K562 (cell line): Measurements from ENCODE around the gene PSEN1. TPM values are rescaled to one million over a fixed set of nuclear protein-coding genes. Genes with fewer than 3 reads are reported as not detected.

ENCODE experiments used
- ATAC-seq: fragments of 200-7000 bp; cut with Tn5 transposase; 3 replicates; pipeline ENCODE4 v1.9.1; 2020; ENCODE audit warnings: moderate library complexity
- BruUV-seq: library from RNA; stranded (reverse); fragments of 400-500 nt; replicated peaks from 2 replicates; lab custom pipeline; 2021; lab: Mats Ljungman, UMichigan
- CTCF ChIA-PET: fragments of 300-600 bp; formaldehyde crosslinking; extraction: SDS; loops from one replicate; lab custom pipeline; 2021; ENCODE audit warnings: low intra/inter-chr PET ratio; lab: Yijun Ruan, JAX
- POLR2A ChIA-PET: fragments of 300-600, 350-650 bp; sonication (Branson Sonifier 250); formaldehyde crosslinking; extraction: SDS; loops from one replicate; lab custom pipeline; 2021; ENCODE audit warnings: antibody characterized with exemption, inconsistent platforms; lab: Yijun Ruan, JAX
- DNase-seq, 4 experiments: peaks; one replicate each; pipeline versions ENCODE4 v3.0.0 to v3.0.0-alpha.2; 2011 to 2018; ENCODE audit warnings: low spot score in 3 of 4, mixed read lengths in 3 of 4; ENCODE audit errors: extremely low read depth in 1 of 4
- FAIRE-seq: peaks from 2 replicates; lab custom pipeline; 2011; peaks lifted over from hg19 to GRCh38; lab: Jason Lieb, UNC
- H2AFZ ChIP-seq: 2 replicates; pipeline ENCODE4 v1.6.0; 2011; ENCODE audit warnings: low read depth, low read length, control low read depth, inconsistent platforms
- H3K27ac ChIP-seq: fragments of 200-600 bp; 3 replicates; pipeline ENCODE4 v1.8.0; 2011; ENCODE audit warnings: low read depth, mild to moderate bottlenecking, control low read depth, inconsistent platforms, low read length, moderate library complexity, mixed read lengths; ENCODE audit errors: extremely low read depth
- H3K27me3 ChIP-seq, 2 experiments: fragments of 300-600 bp in 1 of 2; 2 replicates in 1 of 2; 3 replicates in 1 of 2; pipeline versions ENCODE4 v1.6.0 to v1.8.0; 2011; ENCODE audit warnings: inconsistent platforms in 2 of 2, low read length in 2 of 2, mild to moderate bottlenecking in 1 of 2, mixed read lengths in 1 of 2, moderate library complexity in 1 of 2; ENCODE audit not compliant: control insufficient read depth in 2 of 2, insufficient read depth in 2 of 2
- H3K36me3 ChIP-seq: fragments of 300-600 bp; 3 replicates; pipeline ENCODE4 v1.8.0; 2011; ENCODE audit warnings: mild to moderate bottlenecking, low read length, inconsistent platforms; ENCODE audit not compliant: control insufficient read depth, insufficient read depth
- H3K4me1 ChIP-seq, 2 experiments: fragments of 200-600 bp in 1 of 2; replicated peaks in 1 of 2; 2 replicates in 1 of 2; 3 replicates in 1 of 2; pipeline versions ENCODE4 v1.5.1 to v1.8.0; 2011; ENCODE audit warnings: inconsistent platforms in 2 of 2, low read length in 2 of 2, mild to moderate bottlenecking in 1 of 2, mixed read lengths in 1 of 2, moderate library complexity in 1 of 2; ENCODE audit not compliant: control insufficient read depth in 2 of 2, insufficient read depth in 2 of 2
- H3K4me2 ChIP-seq: 2 replicates; pipeline ENCODE4 v1.6.1; 2011; ENCODE audit warnings: low read length, control low read depth, inconsistent platforms, mixed read lengths; ENCODE audit not compliant: insufficient read depth
- H3K4me3 ChIP-seq: fragments of 200-600 bp; sonication (generic), shearing (Covaris generic); 2 replicates; pipeline ENCODE4 v1.5.1; 2016; ENCODE audit warnings: control low read depth, inconsistent platforms
- H3K79me2 ChIP-seq: fragments of 200-600 bp; 3 replicates; pipeline ENCODE4 v1.8.0; 2011; ENCODE audit warnings: low read length, inconsistent platforms; ENCODE audit not compliant: control insufficient read depth, insufficient read depth
- H3K9ac ChIP-seq, 2 experiments: 2 replicates each; pipeline versions ENCODE4 v1.6.0 to v1.6.1; 2011; ENCODE audit warnings: low read depth in 2 of 2, low read length in 2 of 2, control low read depth in 1 of 2, inconsistent platforms in 1 of 2, mild to moderate bottlenecking in 1 of 2, mixed read lengths in 1 of 2; ENCODE audit not compliant: insufficient read depth in 1 of 2
- H3K9me1 ChIP-seq: one replicate; pipeline ENCODE4 v1.6.0; 2011; ENCODE audit warnings: inconsistent platforms, mild to moderate bottlenecking, low read length, moderate library complexity; ENCODE audit not compliant: control insufficient read depth, insufficient read depth
- H3K9me3 ChIP-seq: replicated peaks from 2 replicates; pipeline ENCODE4 v1.5.1; 2011; ENCODE audit warnings: low read depth, low read length, inconsistent platforms; ENCODE audit not compliant: control insufficient read depth, insufficient read depth
- H4K20me1 ChIP-seq: replicated peaks from 2 replicates; pipeline ENCODE4 v1.6.1; 2011; ENCODE audit warnings: low read length, inconsistent platforms, mixed read lengths; ENCODE audit not compliant: control insufficient read depth, insufficient read depth
- BMI1 ChIP-seq: fragments of 150-350 bp; IDR thresholded peaks from 2 replicates; pipeline ENCODE4 v1.6.1; 2014; ENCODE audit warnings: low read length
- EP300 ChIP-seq: IDR thresholded peaks from 2 replicates; pipeline ENCODE4 v1.6.1; 2012; ENCODE audit warnings: low read length, improper control_type of control experiment
- HEY1 ChIP-seq: fragments of 250-450 bp; sonication (Bioruptor Pico); IDR thresholded peaks from 2 replicates; pipeline ENCODE4 v1.5.0; 2020; ENCODE audit warnings: mild to moderate bottlenecking, moderate library complexity, borderline replicate concordance
- KAT7 ChIP-seq: sonication (generic); formaldehyde crosslinking; IDR thresholded peaks from 2 replicates; pipeline ENCODE4 v1.8.0; 2022; ENCODE audit warnings: missing genetic modification reagents, mild to moderate bottlenecking, borderline replicate concordance
- KLF13 ChIP-seq: fragments of 450-650 bp; IDR thresholded peaks from 2 replicates; pipeline ENCODE4 v1.6.1; 2016; ENCODE audit warnings: missing genetic modification characterization, low read depth, mild to moderate bottlenecking, missing compliant biosample characterization, moderate library complexity, borderline replicate concordance
- KLF6 ChIP-seq: fragments of 250-450 bp; sonication (Bioruptor Pico); IDR thresholded peaks from 2 replicates; pipeline ENCODE4 v1.4.0; 2020; ENCODE audit warnings: mild to moderate bottlenecking, moderate library complexity, borderline replicate concordance
- MYC ChIP-seq, 2 experiments: fragments of 250-450 bp in 1 of 2; sonication (Bioruptor Pico) in 1 of 2; IDR thresholded peaks; 2 replicates each; pipeline versions ENCODE4 v1.5.1 to v1.6.1; 2012 to 2021; ENCODE audit warnings: low read depth in 2 of 2, borderline replicate concordance in 1 of 2, improper control_type of control experiment in 1 of 2, low read length in 1 of 2, mild to moderate bottlenecking in 1 of 2, moderate library complexity in 1 of 2
- NCOA6 ChIP-seq: fragments of 450-650 bp; IDR thresholded peaks from 2 replicates; pipeline ENCODE4 v1.6.1; 2017; ENCODE audit warnings: mild to moderate bottlenecking
- NR2C2 ChIP-seq, 2 experiments: fragments of 200-800 bp in 1 of 2; sonication (Bioruptor generic) in 1 of 2; sonication (generic) in 1 of 2; formaldehyde crosslinking in 1 of 2; IDR thresholded peaks; 2 replicates each; pipeline versions ENCODE4 v1.6.1 to v1.8.0; 2016 to 2022; ENCODE audit warnings: mild to moderate bottlenecking in 1 of 2, missing compliant biosample characterization in 1 of 2, missing genetic modification characterization in 1 of 2, missing genetic modification reagents in 1 of 2
- POLR2A ChIP-seq: fragments of 450-650 bp; conservative IDR thresholded peaks from 2 replicates; pipeline ENCODE4 v1.6.1; 2016
- RHOXF2B ChIP-seq: fragments of 250-450 bp; sonication (Bioruptor Pico); conservative IDR thresholded peaks from 2 replicates; pipeline ENCODE4 v1.5.1; 2021
- SPI1 ChIP-seq: IDR thresholded peaks from 2 replicates; pipeline ENCODE4 v1.6.1; 2011; ENCODE audit warnings: low read depth, low read length, control low read depth, borderline replicate concordance
- TBP ChIP-seq: optimal IDR thresholded peaks from 2 replicates; pipeline ENCODE3; 2011; ENCODE audit warnings: low read depth, low read length, improper control_type of control experiment
- TRIM24 ChIP-seq, 2 experiments: fragments of 450-650 bp; IDR thresholded peaks; 2 replicates each; pipeline ENCODE4 v1.6.1; 2016
- WGBS: fragments of 100-300 bp; shearing (Covaris generic); methylation state at CpG from one replicate; pipeline ENCODE4 v1.1.6; 2016; ENCODE audit warnings: low coverage, mixed read lengths; ENCODE audit not compliant: insufficient coverage; ENCODE audit errors: missing lambda C conversion rate; 5-methylcytosine and 5-hydroxymethylcytosine counted together
- in situ Hi-C: fragments of 300-500 bp; cut with MboI; formaldehyde crosslinking; loops from 4 replicates; pipeline ENCODE4 v1.15.0; 2018; ENCODE audit warnings: inconsistent platforms, mixed read lengths
- intact Hi-C: fragments of 100-400 bp; cut with micrococcal nuclease; formaldehyde crosslinking; loops from 2 replicates; pipeline ENCODE4 v1.14.2; 2022
- polyA plus RNA-seq, 8 experiments: library from polyadenylated mRNA; depleted of rRNA in 4 of 8; stranded (reverse) in 5 of 8; unstranded in 3 of 8; fragments of >200 nt; fragmentation: Nextera tagmentation in 2 of 8; fragmentation: Illumina TruSeq in 1 of 8; extraction: Ambion mirVana in 2 of 8; extraction: Trizol in 1 of 8; gene quantifications; 2 replicates each; pipeline versions ENCODE4 v1.2.1 to v1.2.3, GENCODE V29; 2011 to 2014; ENCODE audit warnings: inconsistent platforms in 1 of 8, missing spikeins in 1 of 8
- total RNA-seq, 7 experiments: library from RNA; depleted of rRNA in 6 of 7; stranded (reverse); fragments of >200 nt in 6 of 7; fragmentation: Illumina TruSeq in 2 of 7; extraction: Trizol in 2 of 7; gene quantifications; 2 replicates each; pipeline versions ENCODE4 v1.2.1 to v1.2.3, GENCODE V29; 2011 to 2021; ENCODE audit warnings: low replicate concordance in 1 of 7
- TF ChIP-seq, protein P1 (sequence below), 2 experiments: fragments of 450-650 bp; conservative IDR thresholded peaks; 2 replicates each; pipeline ENCODE4 v1.6.1; 2017; ENCODE audit warnings: mild to moderate bottlenecking in 2 of 2, moderate library complexity in 2 of 2

PSEN1 gene
- total and polyA plus RNA-seq, 9 of the 15 experiments (the other 6 are each of a cell fraction or from before 2014, with no cell fraction given) = 6.5 to 25.2 (median 14.3) TPM

DNA sequence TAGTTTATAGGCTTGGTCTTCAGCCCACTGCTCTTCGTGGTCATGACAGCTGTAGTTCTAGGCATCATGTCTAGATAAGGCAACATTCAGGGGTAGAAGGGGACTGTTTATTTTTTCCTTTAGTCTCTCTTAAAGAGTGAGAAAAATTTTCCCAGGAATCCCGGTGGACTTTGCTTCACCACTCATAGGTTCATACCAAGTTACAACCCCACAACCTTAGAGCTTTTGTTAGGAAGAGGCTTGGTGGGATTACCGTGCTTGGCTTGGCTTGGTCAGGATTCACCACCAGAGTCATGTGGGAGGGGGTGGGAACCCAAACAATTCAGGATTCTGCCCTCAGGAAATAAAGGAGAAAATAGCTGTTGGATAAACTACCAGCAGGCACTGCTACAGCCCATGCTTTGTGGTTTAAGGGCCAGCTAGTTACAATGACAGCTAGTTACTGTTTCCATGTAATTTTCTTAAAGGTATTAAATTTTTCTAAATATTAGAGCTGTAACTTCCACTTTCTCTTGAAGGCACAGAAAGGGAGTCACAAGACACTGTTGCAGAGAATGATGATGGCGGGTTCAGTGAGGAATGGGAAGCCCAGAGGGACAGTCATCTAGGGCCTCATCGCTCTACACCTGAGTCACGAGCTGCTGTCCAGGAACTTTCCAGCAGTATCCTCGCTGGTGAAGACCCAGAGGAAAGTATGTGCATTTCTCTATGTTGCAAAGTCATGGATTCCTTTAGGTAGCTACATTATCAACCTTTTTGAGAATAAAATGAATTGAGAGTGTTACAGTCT, 75.1 kb downstream of the PSEN1 start:
- ATAC-seq = no peak
- H3K27me3 ChIP-seq = no peaks in the 10 kb centered on the region
- WGBS = 87% methylated on average over 5 of the region's 7 CpGs
- H3K4me3 ChIP-seq = no peak overlapping the region
- no peaks in the 10 kb centered on the region for H3K9me1 ChIP-seq
- H3K4me1 ChIP-seq = no peaks in the 10 kb centered on the region
- no peak overlapping the region for H3K27ac ChIP-seq
- no peak overlapping the region for H2AFZ ChIP-seq
- intact Hi-C loops = no loop called here
- BruUV-seq = no TSS peak
- FAIRE-seq = no peak
- peaks cover 38% of the 10 kb centered on the region; the same call in 2 of the 3 replicates for H3K36me3 ChIP-seq
- in situ Hi-C loops = no loop called here
- POLR2A ChIA-PET = interaction anchor here (0.6 to 0.8 kb wide), 2 partner anchors 29 to 81 kb away, joined by 3 read pairs; no protein-coding TSS in a partner anchor
- H3K79me2 ChIP-seq = no peaks in the 10 kb centered on the region
- TF ChIP-seq TRIM24 (IDR thresholded peaks at IDR 0.05) = no peak
- TF ChIP-seq HEY1 (CRISPR knock-in tag) = no peak
- TF ChIP-seq MYC (IDR thresholded peaks at IDR 0.05; ENCODE audit: low read depth, low read length) = no peak
- TF ChIP-seq MYC (CRISPR knock-in tag; IDR thresholded peaks at IDR 0.05; ENCODE audit: borderline replicate concordance, low read depth) = no peak
- TF ChIP-seq TBP = no peak
- no peak for TF ChIP-seq NR2C2 (CRISPR knock-in tag; IDR thresholded peaks at IDR 0.05)
- no peak for TF ChIP-seq NR2C2 (tag; IDR thresholded peaks at IDR 0.05)
- no peak for TF ChIP-seq RHOXF2B (CRISPR knock-in tag)
- TF ChIP-seq SPI1 = no peak
- no peak for TF ChIP-seq POLR2A
- TF ChIP-seq EP300 = no peak
- no peak for TF ChIP-seq KLF13 (tag)
- no peak for TF ChIP-seq BMI1
- no peak for TF ChIP-seq KAT7 (CRISPR knock-in tag)
- TF ChIP-seq, protein P1, sequence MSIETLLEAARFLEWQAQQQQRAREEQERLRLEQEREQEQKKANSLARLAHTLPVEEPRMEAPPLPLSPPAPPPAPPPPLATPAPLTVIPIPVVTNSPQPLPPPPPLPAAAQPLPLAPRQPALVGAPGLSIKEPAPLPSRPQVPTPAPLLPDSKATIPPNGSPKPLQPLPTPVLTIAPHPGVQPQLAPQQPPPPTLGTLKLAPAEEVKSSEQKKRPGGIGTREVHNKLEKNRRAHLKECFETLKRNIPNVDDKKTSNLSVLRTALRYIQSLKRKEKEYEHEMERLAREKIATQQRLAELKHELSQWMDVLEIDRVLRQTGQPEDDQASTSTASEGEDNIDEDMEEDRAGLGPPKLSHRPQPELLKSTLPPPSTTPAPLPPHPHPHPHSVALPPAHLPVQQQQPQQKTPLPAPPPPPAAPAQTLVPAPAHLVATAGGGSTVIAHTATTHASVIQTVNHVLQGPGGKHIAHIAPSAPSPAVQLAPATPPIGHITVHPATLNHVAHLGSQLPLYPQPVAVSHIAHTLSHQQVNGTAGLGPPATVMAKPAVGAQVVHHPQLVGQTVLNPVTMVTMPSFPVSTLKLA (conservative IDR thresholded peaks at IDR 0.05) = no peak
- TF ChIP-seq KLF6 (CRISPR knock-in tag) = no peak
- no peak for TF ChIP-seq NCOA6
- no peaks in the 10 kb centered on the region for H4K20me1 ChIP-seq
- DNase-seq = no peak
- H3K4me2 ChIP-seq = no peak overlapping the region
- H3K9me3 ChIP-seq = no peaks in the 10 kb centered on the region; the same call in 1 of the 2 replicates
- CTCF ChIA-PET = no interaction called here
- no peak overlapping the region for H3K9ac ChIP-seq
